HepG2 (cell line): Measurements from ENCODE around the gene TP73. TPM values are rescaled to one million over a fixed set of nuclear protein-coding genes. Genes with fewer than 3 reads are reported as not detected.

Source experiments
- ATAC-seq: fragments of 200-7000 bp; cut with Tn5 transposase; 3 replicates; pipeline ENCODE4 v1.9.1; 2020; ENCODE audit warnings: mild to moderate bottlenecking, moderate library complexity
- BruUV-seq: library from RNA; stranded (reverse); fragments of 400-500 nt; replicated peaks from 2 replicates; lab custom pipeline; 2021; lab: Mats Ljungman, UMichigan
- CTCF ChIA-PET: fragments of 300-600 bp; formaldehyde crosslinking; extraction: SDS; loops from one replicate; lab custom pipeline; 2021; ENCODE audit warnings: low total read pairs, inconsistent platforms, low intra/inter-chr PET ratio; lab: Yijun Ruan, JAX
- POLR2A ChIA-PET: fragments of 350-600 bp; sonication (Branson Sonifier 250); formaldehyde crosslinking; loops from one replicate; lab custom pipeline; 2020; ENCODE audit warnings: antibody characterized with exemption, inconsistent platforms; lab: Yijun Ruan, JAX
- DNase-seq: peaks from one replicate; pipeline ENCODE4 v3.0.0-alpha.2; 2015; ENCODE audit warnings: low spot score
- FAIRE-seq: peaks from 3 replicates; lab custom pipeline; 2011; peaks lifted over from hg19 to GRCh38; lab: Jason Lieb, UNC
- H2AFZ ChIP-seq: one replicate; pipeline ENCODE4 v1.6.1; 2011; ENCODE audit warnings: low read length, inconsistent platforms
- H3K27ac ChIP-seq: fragments of 300-600 bp; 3 replicates; pipeline ENCODE4 v1.8.0; 2011; ENCODE audit warnings: mixed run types, mild to moderate bottlenecking, mixed read lengths, low read length, inconsistent platforms; ENCODE audit not compliant: insufficient read depth; ENCODE audit errors: extremely low read length
- H3K27me3 ChIP-seq, 2 experiments: fragments of 200-600 bp in 1 of 2; 2 replicates in 1 of 2; 3 replicates in 1 of 2; pipeline versions ENCODE4 v1.6.0 to v1.8.0; 2011; ENCODE audit warnings: low read length in 2 of 2, mild to moderate bottlenecking in 2 of 2, moderate library complexity in 2 of 2, inconsistent platforms in 1 of 2; ENCODE audit not compliant: insufficient read depth in 2 of 2, control insufficient read depth in 1 of 2
- H3K36me3 ChIP-seq, 2 experiments: fragments of 200-600 bp in 1 of 2; replicated peaks in 1 of 2; 2 replicates in 1 of 2; 3 replicates in 1 of 2; pipeline versions ENCODE4 v1.5.1 to v1.8.0; 2011; ENCODE audit warnings: low read length in 2 of 2, inconsistent platforms in 1 of 2; ENCODE audit not compliant: insufficient read depth in 2 of 2, control insufficient read depth in 1 of 2
- H3K4me1 ChIP-seq: 2 replicates; pipeline ENCODE4 v1.5.1; 2012; ENCODE audit warnings: low read length, inconsistent platforms; ENCODE audit not compliant: insufficient read depth
- H3K4me2 ChIP-seq: 2 replicates; pipeline ENCODE4 v1.6.0; 2011; ENCODE audit warnings: low read depth, low read length, inconsistent platforms
- H3K4me3 ChIP-seq, 3 experiments: fragments of 200-600 bp in 1 of 3; sonication (generic), shearing (Covaris generic) in 1 of 3; replicated peaks in 1 of 3; 2 replicates each; pipeline ENCODE4 v1.5.1; 2011 to 2016; ENCODE audit warnings: low read length in 3 of 3, inconsistent platforms in 2 of 3, low read depth in 2 of 3, mild to moderate bottlenecking in 2 of 3, control low read depth in 1 of 3, mixed read lengths in 1 of 3; ENCODE audit not compliant: insufficient read depth in 1 of 3
- H3K79me2 ChIP-seq: one replicate; pipeline ENCODE4 v1.6.1; 2011; ENCODE audit warnings: low read length, inconsistent platforms; ENCODE audit not compliant: insufficient read depth
- H3K9ac ChIP-seq: 2 replicates; pipeline ENCODE4 v1.6.0; 2011; ENCODE audit warnings: mild to moderate bottlenecking, low read depth, low read length, inconsistent platforms; ENCODE audit not compliant: insufficient read depth
- H3K9me3 ChIP-seq: 2 replicates; pipeline ENCODE4 v1.5.1; 2012; ENCODE audit warnings: mild to moderate bottlenecking, low read length
- H4K20me1 ChIP-seq: 2 replicates; pipeline ENCODE4 v1.6.0; 2011; ENCODE audit warnings: inconsistent platforms, mild to moderate bottlenecking, low read length, moderate library complexity; ENCODE audit not compliant: insufficient read depth
- BCL6 ChIP-seq: IDR thresholded peaks from 2 replicates; pipeline ENCODE4 v1.6.1; 2016; ENCODE audit warnings: missing genetic modification reagents, missing compliant biosample characterization
- DZIP1 ChIP-seq: sonication (generic); formaldehyde crosslinking; IDR thresholded peaks from 2 replicates; pipeline ENCODE4 v1.5.0; 2020; ENCODE audit warnings: mild to moderate bottlenecking, missing genetic modification reagents
- GPBP1L1 ChIP-seq: sonication (generic); formaldehyde crosslinking; IDR thresholded peaks from 2 replicates; pipeline ENCODE4 v1.5.0; 2020; ENCODE audit warnings: mild to moderate bottlenecking, missing genetic modification reagents
- MTA1 ChIP-seq: sonication (generic); formaldehyde crosslinking; IDR thresholded peaks from 2 replicates; pipeline ENCODE4 v1.4.0; 2020; ENCODE audit warnings: missing genetic modification reagents, mild to moderate bottlenecking, borderline replicate concordance
- MXI1 ChIP-seq: IDR thresholded peaks from 3 replicates; pipeline ENCODE4 v1.6.1; 2012; ENCODE audit warnings: low read depth, low read length, inconsistent platforms, borderline replicate concordance
- RCOR2 ChIP-seq: IDR thresholded peaks from 2 replicates; pipeline ENCODE4 v1.6.1; 2016; ENCODE audit warnings: missing biosample characterization, missing genetic modification reagents
- SNRNP70 ChIP-seq: fragments of 200-400 bp; formaldehyde crosslinking; IDR thresholded peaks from 2 replicates; pipeline ENCODE4 v1.6.1; 2017; ENCODE audit warnings: mild to moderate bottlenecking, low read depth, low read length, moderate library complexity
- SP4 ChIP-seq: sonication (generic); formaldehyde crosslinking; IDR thresholded peaks from 2 replicates; pipeline ENCODE4 v1.8.1; 2023; ENCODE audit warnings: mild to moderate bottlenecking, missing genetic modification reagents
- SUZ12 ChIP-seq: fragments of 150-350 bp; IDR thresholded peaks from 2 replicates; pipeline ENCODE4 v1.6.1; 2014; ENCODE audit warnings: low read depth, low read length
- TARDBP ChIP-seq: sonication (generic); formaldehyde crosslinking; IDR thresholded peaks from 2 replicates; pipeline ENCODE4 v1.8.0; 2022; ENCODE audit warnings: mild to moderate bottlenecking, missing genetic modification reagents
- WIZ ChIP-seq: sonication (generic); formaldehyde crosslinking; IDR thresholded peaks from 2 replicates; pipeline ENCODE4 v1.5.1; 2020; ENCODE audit warnings: mild to moderate bottlenecking, missing genetic modification reagents
- ZNF143 ChIP-seq: sonication (generic); formaldehyde crosslinking; IDR thresholded peaks from 2 replicates; pipeline ENCODE4 v1.4.0; 2020; ENCODE audit warnings: missing genetic modification reagents
- ZNF20 ChIP-seq: sonication (generic); formaldehyde crosslinking; IDR thresholded peaks from 2 replicates; pipeline ENCODE4 v1.4.0; 2020; ENCODE audit warnings: mild to moderate bottlenecking, moderate library complexity, missing genetic modification reagents
- ZNF432 ChIP-seq: sonication (generic); formaldehyde crosslinking; IDR thresholded peaks from 2 replicates; pipeline ENCODE4 v1.5.0; 2020; ENCODE audit warnings: missing genetic modification reagents, mild to moderate bottlenecking, borderline replicate concordance
- WGBS: methylation state at CpG from one replicate; pipeline ENCODE4 v1.1.6; 2017; ENCODE audit warnings: low lambda C conversion rate; 5-methylcytosine and 5-hydroxymethylcytosine counted together
- in situ Hi-C: cut with HindIII; loops from 2 replicates; pipeline ENCODE4 v1.10.0; 2017; ENCODE audit warnings: low pct_unique_long_range_greater_than_20kb; ENCODE audit not compliant: extremely low pct_ligation_motif_present
- intact Hi-C: fragments of 100-400 bp; cut with micrococcal nuclease; formaldehyde crosslinking; loops from one replicate; pipeline ENCODE4 v1.10.0; 2022; ENCODE audit not compliant: unreplicated experiment
- polyA plus RNA-seq, 8 experiments: library from polyadenylated mRNA; depleted of rRNA in 3 of 8; stranded (reverse) in 7 of 8; unstranded in 1 of 8; fragments of >200 nt; fragmentation: Illumina TruSeq in 4 of 8; extraction: Trizol in 4 of 8; gene quantifications; 2 replicates each; pipeline versions ENCODE4 v1.2.1 to v1.2.3, GENCODE V29; 2011 to 2016; ENCODE audit warnings: low read depth in 4 of 8, missing spikeins in 1 of 8, mixed read lengths in 1 of 8; ENCODE audit not compliant: insufficient read depth in 1 of 8
- total RNA-seq, 5 experiments: library from RNA; depleted of rRNA; stranded (reverse); fragments of >200 nt; fragmentation: Illumina TruSeq; extraction: Trizol; gene quantifications; 2 replicates each; pipeline ENCODE4 v1.2.3, GENCODE V29; 2016; ENCODE audit warnings: low read depth in 1 of 5

TP73 gene
- total and polyA plus RNA-seq, 2 of the 13 experiments (the other 11 are each of a cell fraction or from before 2014, with no cell fraction given), result 0.49 to 1.1 TPM

GRCh38 chr1:3670823-3671265, 18.5 kb downstream of the TP73 start (continued):
- TF ChIP-seq WIZ (CRISPR knock-in tag), result no peak
- no peak for TF ChIP-seq SUZ12

GRCh38 chr1:3671371-3672180, 19.3 kb downstream of the TP73 start:
- peaks cover 3% of the 10 kb centered on the region; the same call in 1 of the 2 replicates for H4K20me1 ChIP-seq
- ChIA-PET POLR2A (no interaction called here), CTCF (no interaction called here)
- H3K4me3 ChIP-seq, result no peak overlapping the region
- H3K27me3 ChIP-seq, result no peaks in the 10 kb centered on the region; a peak in 1 of 5 replicates
- intact Hi-C loops, result no loop called here
- no peak overlapping the region for H3K9ac ChIP-seq
- ATAC-seq (no peak), FAIRE-seq (no peak), DNase-seq (no peak)
- no peak overlapping the region for H3K27ac ChIP-seq
- BruUV-seq, result no TSS peak
- H3K79me2 ChIP-seq, result no peaks in the 10 kb centered on the region
- H2AFZ ChIP-seq, result no peak overlapping the region
- H3K4me1 ChIP-seq, result peaks cover 27% of the 10 kb centered on the region
- no peaks in the 10 kb centered on the region for H3K9me3 ChIP-seq
- no peak overlapping the region for H3K4me2 ChIP-seq
- in situ Hi-C loops, result no loop called here
- H3K36me3 ChIP-seq, result no peaks in the 10 kb centered on the region
- TF ChIP-seq BCL6 (CRISPR knock-in tag) (no peak), RCOR2 (CRISPR knock-in tag) (no peak), GPBP1L1 (CRISPR knock-in tag) (no peak), DZIP1 (no peak), TARDBP (CRISPR knock-in tag) (no peak), ZNF20 (CRISPR knock-in tag) (no peak), ZNF432 (CRISPR knock-in tag) (no peak), MXI1 (no peak), ZNF143 (CRISPR knock-in tag) (no peak), MTA1 (no peak), SNRNP70 (no peak), SP4 (CRISPR knock-in tag) (no peak)
- 66% methylated on average over 16 of the region's 29 CpGs for WGBS
